Skeletal muscle satellite cell (primary cell): ENCODE measurements around the gene RAPGEF5.

Experiments
- H3K27me3 ChIP-seq: 2 replicates; pipeline ENCODE4 v1.7.0; 2013; ENCODE audit warnings: low read length; ENCODE audit not compliant: control insufficient read depth, insufficient read depth
- H3K36me3 ChIP-seq: 2 replicates; pipeline ENCODE4 v1.7.0; 2013; ENCODE audit warnings: mild to moderate bottlenecking, control low read depth, low read length; ENCODE audit not compliant: insufficient read depth
- H3K4me1 ChIP-seq: 2 replicates; pipeline ENCODE4 v1.7.0; 2013; ENCODE audit warnings: low read length; ENCODE audit not compliant: control insufficient read depth, insufficient read depth
- H3K4me2 ChIP-seq: 2 replicates; pipeline ENCODE4 v1.7.0; 2013; ENCODE audit warnings: mild to moderate bottlenecking, low read length
- H3K4me3 ChIP-seq: 2 replicates; pipeline ENCODE4 v1.7.0; 2013; ENCODE audit warnings: low read length
- H3K9ac ChIP-seq: 2 replicates; pipeline ENCODE4 v1.7.0; 2013; ENCODE audit warnings: mild to moderate bottlenecking, low read depth, low read length, moderate library complexity
- H3K9me3 ChIP-seq: replicated peaks from 2 replicates; pipeline ENCODE4 v1.7.0; 2013; ENCODE audit warnings: mild to moderate bottlenecking, control low read depth, low read length

The RAPGEF5 gene

DNA sequence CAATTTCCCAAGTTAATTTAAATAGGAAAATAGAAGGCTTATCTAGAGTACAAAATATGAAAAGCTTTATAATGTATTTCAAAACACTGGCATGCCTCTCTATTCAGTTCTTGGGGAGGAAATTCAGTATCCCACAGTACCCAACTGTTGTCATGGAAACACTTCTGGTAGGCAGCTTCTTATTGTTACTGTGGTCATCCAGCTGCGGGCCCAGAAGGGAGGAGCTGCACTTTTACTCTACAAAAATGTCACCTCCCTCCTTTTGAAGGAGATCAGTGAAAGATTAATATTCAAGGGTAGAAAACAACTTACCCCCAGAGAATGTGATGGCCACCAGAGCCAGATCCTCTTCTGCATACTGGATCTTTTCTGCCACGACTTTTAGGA lies 202.8 kb downstream of the RAPGEF5 start:
- Histone ChIP-seq H3K4me3 (no peak overlapping the region), H3K4me2 (no peak overlapping the region), H3K9me3 (no peaks in the 10 kb centered on the region), H3K4me1 (peaks cover 10% of the 10 kb centered on the region), H3K27me3 (no peaks in the 10 kb centered on the region), H3K36me3 (no peaks in the 10 kb centered on the region), H3K9ac (no peak overlapping the region)

DNA sequence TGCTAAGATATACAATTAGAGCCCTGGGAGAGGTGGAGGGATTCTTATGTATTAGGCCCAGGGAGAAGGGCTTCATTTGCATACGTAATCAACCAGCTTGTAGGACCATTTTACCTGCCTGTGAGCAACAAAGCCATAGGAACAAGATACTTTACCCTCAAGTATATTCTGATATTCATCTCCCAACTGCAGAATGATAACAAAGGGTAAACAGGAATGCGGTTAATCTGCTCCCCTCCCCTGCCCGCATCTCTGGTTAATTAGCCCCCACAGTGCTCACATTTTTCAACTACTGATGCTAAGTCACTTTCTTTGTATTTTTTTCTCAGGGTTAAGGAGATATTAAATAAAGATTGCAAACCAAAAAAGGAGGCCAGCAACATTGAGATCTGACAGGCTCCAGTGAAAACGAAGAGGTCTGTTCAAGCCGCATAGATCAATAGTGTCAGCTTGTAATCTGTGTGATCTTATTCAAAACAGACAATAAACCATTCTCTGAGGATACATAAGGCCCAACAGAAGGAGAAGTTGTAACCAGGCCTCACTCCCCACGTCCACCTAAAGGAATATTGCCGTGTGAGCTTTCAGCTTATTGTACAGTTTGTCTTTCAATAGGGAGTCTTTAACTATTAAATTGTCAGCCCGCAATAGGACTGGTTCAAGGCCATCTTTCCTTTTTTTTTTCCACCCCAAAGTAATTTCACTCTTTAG lies 203.4 kb downstream of the RAPGEF5 start:
- H3K36me3 ChIP-seq = no peaks in the 10 kb centered on the region
- no peak overlapping the region for H3K4me3 ChIP-seq
- no peaks in the 10 kb centered on the region for H3K27me3 ChIP-seq
- H3K9me3 ChIP-seq = no peaks in the 10 kb centered on the region
- no peak overlapping the region for H3K9ac ChIP-seq
- peaks cover 10% of the 10 kb centered on the region for H3K4me1 ChIP-seq
- no peak overlapping the region for H3K4me2 ChIP-seq

GRCh38 chr7:22152690-22153089 lies 204.3 kb downstream of the RAPGEF5 start:
- no peaks in the 10 kb centered on the region for H3K9me3 ChIP-seq
- H3K9ac ChIP-seq = no peak overlapping the region
- no peak overlapping the region for H3K4me2 ChIP-seq
- H3K27me3 ChIP-seq = no peaks in the 10 kb centered on the region
- no peak overlapping the region for H3K4me3 ChIP-seq
- H3K4me1 ChIP-seq = peaks cover 10% of the 10 kb centered on the region
- no peaks in the 10 kb centered on the region for H3K36me3 ChIP-seq

DNA sequence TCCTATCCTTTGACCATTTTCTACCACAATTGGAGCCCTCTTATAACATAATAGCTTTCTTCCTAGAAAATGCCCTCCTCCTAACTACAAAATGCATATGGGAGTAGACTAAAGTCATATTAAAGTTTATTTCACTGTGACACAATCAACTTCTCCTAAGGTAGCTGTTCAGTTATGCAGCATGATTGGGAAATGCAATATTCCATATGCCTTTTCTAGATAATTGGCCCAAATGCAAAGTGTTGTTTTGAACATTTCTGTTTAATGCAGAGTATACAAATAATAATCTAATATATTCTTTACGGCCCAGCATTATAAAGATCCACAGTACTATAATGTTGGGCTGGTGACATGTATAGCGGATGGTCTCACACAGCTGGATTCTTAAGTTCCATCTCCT lies 205.1 kb downstream of the RAPGEF5 start:
- H3K4me2 ChIP-seq = no peak overlapping the region
- H3K9me3 ChIP-seq = no peaks in the 10 kb centered on the region
- no peaks in the 10 kb centered on the region for H3K36me3 ChIP-seq
- no peaks in the 10 kb centered on the region for H3K27me3 ChIP-seq
- H3K4me3 ChIP-seq = no peak overlapping the region
- no peak overlapping the region for H3K9ac ChIP-seq
- H3K4me1 ChIP-seq = peaks cover 10% of the 10 kb centered on the region

DNA sequence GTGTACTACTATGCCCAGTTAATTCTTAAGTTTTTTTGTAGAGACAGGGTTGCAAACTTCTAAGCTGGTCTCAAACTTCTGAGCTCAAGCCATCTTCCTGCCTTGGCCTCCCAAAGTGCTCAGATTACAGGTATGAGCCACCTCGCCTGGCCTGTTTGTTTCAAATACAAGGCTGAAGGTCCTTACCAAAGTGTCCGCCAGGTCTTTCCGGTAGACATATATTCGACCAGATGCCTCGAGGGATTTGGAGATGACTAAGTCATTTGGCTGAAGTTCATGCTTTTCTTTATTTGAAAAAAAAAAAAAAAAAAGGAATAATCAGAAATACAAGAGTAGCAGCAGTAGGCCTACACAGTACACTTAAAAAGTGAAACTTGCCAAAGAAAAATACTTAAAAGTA lies 206.7 kb downstream of the RAPGEF5 start:
- Histone ChIP-seq H3K36me3 (no peaks in the 10 kb centered on the region), H3K4me1 (no peaks in the 10 kb centered on the region), H3K9ac (no peak overlapping the region), H3K9me3 (no peaks in the 10 kb centered on the region), H3K4me2 (no peak overlapping the region), H3K27me3 (no peaks in the 10 kb centered on the region), H3K4me3 (no peak overlapping the region)

DNA sequence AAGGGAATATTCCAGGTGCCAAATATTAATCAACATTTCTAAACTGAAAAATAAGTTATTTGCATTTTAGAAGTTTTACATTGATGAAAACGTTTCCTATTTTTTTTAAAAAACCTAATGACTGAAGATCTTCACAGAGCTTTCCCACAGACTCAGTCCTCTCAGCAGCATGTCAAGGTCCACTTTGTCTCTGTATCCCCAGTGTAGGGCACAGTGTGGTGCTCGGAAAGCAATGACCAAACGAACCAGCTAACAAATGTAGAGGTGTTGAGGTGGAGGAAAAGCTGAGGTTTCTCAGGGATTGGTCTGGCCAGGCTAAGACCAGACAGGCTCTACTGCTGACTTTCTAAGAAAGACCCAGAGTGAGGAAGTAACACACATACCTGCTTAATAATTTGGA lies 209.1 kb downstream of the RAPGEF5 start:
- Histone ChIP-seq H3K4me1 (no peaks in the 10 kb centered on the region), H3K4me2 (no peak overlapping the region), H3K9ac (no peak overlapping the region), H3K36me3 (no peaks in the 10 kb centered on the region), H3K4me3 (no peak overlapping the region), H3K27me3 (no peaks in the 10 kb centered on the region), H3K9me3 (no peaks in the 10 kb centered on the region)

- H3K9me3 ChIP-seq = no peaks in the 10 kb centered on the region
- no peaks in the 10 kb centered on the region for H3K4me1 ChIP-seq
- H3K4me2 ChIP-seq = peak overlapping the region; percentile 17
- H3K36me3 ChIP-seq = no peaks in the 10 kb centered on the region
- no peaks in the 10 kb centered on the region for H3K27me3 ChIP-seq
- no peak overlapping the region for H3K4me3 ChIP-seq
- H3K9ac ChIP-seq = no peak overlapping the region
These were observed 209.9 kb downstream of the RAPGEF5 start for GRCh38 chr7:22146961-22147512.

DNA sequence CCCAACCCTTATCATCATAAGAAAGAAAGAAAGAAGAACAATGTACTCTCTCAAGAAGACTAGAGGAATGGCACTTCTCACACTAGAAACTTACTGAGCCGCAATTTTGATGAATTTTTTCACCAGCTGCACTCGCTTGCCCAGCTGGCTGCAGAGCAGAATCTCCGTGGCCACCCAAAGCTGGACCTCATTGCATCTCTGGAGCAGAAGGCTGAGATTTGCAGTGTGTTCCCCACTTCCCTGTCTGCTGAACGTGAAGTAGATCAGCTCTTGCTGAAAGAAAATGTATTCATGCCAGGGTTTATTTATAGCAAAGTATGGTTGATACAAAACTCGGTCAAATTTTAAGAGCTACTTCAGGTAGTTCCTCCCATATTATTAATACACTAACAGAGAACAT lies 212.0 kb downstream of the RAPGEF5 start:
- no peaks in the 10 kb centered on the region for H3K36me3 ChIP-seq
- H3K4me3 ChIP-seq = no peak overlapping the region
- H3K27me3 ChIP-seq = no peaks in the 10 kb centered on the region
- no peak overlapping the region for H3K9ac ChIP-seq
- no peaks in the 10 kb centered on the region for H3K9me3 ChIP-seq
- no peaks in the 10 kb centered on the region for H3K4me1 ChIP-seq
- H3K4me2 ChIP-seq = no peak overlapping the region

DNA sequence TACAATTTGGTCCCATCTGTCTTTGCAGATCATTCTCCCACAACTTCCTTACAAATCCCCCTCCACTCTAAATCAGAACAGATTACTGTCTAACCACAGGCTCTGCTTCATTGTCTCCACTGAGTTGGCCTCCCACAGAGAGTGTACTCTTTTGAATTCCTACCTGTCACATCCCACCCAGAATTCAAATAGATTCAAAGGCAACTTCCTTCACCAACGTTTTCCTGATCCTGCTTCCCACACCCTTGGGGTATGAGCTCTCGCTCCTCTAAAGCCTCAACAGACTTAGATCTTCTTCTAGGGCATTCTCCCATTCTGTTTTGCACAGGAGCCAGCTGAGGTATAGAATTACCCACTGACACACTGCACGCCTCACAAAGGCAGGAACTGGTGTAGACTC lies 213.5 kb downstream of the RAPGEF5 start:
- no peak overlapping the region for H3K9ac ChIP-seq
- no peaks in the 10 kb centered on the region for H3K36me3 ChIP-seq
- no peaks in the 10 kb centered on the region for H3K27me3 ChIP-seq
- no peak overlapping the region for H3K4me2 ChIP-seq
- H3K4me1 ChIP-seq = peaks cover 1% of the 10 kb centered on the region
- H3K4me3 ChIP-seq = no peak overlapping the region
- no peaks in the 10 kb centered on the region for H3K9me3 ChIP-seq

DNA sequence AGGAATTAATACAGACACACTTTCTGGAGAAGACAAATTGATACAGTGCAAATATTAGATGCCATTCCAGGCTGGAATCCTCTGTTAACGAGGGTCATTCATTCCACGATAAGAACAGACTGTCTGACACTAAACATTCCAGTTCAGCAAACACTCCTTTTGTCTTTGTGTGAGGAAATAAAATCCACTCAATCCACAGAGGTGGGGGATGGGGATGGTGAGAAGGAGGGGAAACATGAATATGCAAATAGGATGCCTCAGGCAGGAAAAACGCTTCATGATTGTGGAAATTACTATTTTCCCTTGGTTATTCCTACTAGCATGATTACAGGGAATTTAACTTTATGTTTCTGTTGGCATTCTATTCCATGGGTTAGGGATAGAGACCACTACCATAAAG lies 214.4 kb downstream of the RAPGEF5 start:
- Histone ChIP-seq H3K4me3 (no peak overlapping the region), H3K4me1 (peaks cover 11% of the 10 kb centered on the region), H3K4me2 (no peak overlapping the region), H3K9me3 (no peaks in the 10 kb centered on the region), H3K36me3 (no peaks in the 10 kb centered on the region), H3K9ac (no peak overlapping the region), H3K27me3 (no peaks in the 10 kb centered on the region)

DNA sequence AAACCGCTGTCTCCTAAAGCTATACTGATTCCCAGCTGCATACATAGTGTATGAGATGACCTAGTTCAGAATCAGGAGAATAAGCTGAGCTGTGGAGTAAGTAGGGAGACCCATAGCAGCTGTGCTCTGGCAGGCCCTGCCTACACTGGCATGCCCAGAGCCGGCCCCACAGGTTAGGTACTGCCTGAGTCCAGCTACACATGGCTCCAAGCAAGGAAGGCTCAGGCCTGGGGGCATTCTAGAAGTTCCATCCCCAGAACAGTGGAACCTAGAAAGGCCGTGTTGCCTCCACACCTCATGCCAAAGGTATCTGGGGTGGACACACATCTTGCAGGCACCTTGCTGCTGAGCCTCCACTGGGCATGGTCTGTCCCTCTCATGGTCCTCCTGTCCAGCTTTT lies 215.6 kb downstream of the RAPGEF5 start:
- H3K9ac ChIP-seq = no peak overlapping the region
- H3K27me3 ChIP-seq = no peaks in the 10 kb centered on the region
- no peak overlapping the region for H3K4me3 ChIP-seq
- no peak overlapping the region for H3K4me2 ChIP-seq
- no peaks in the 10 kb centered on the region for H3K9me3 ChIP-seq
- peaks cover 22% of the 10 kb centered on the region for H3K4me1 ChIP-seq
- no peaks in the 10 kb centered on the region for H3K36me3 ChIP-seq

DNA sequence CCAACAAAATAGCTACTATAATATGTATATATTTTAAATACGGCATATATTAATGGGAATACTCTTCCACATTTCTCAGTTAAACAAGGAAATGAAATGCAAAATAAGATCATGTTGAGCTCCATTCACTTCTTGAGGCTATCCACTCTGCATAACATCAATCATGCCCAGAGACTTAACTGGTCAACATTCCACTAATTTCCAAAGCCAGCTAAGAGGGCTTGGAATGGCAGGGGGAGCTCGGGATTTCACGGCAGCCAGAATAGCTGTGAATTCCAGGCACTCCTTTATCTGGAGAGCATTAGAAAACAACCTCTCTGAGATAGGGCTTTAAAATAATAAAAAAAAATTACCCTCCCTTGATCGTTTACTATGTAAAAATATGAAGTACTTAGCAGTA lies 216.4 kb downstream of the RAPGEF5 start:
- Histone ChIP-seq H3K36me3 (no peaks in the 10 kb centered on the region), H3K9me3 (no peaks in the 10 kb centered on the region), H3K4me2 (no peak overlapping the region), H3K27me3 (no peaks in the 10 kb centered on the region), H3K9ac (no peak overlapping the region), H3K4me3 (no peak overlapping the region), H3K4me1 (peaks cover 25% of the 10 kb centered on the region)
